H1 (cell line): ENCODE data around the gene TDRD12. TPM values are rescaled to one million over a fixed set of nuclear protein-coding genes. Genes with fewer than 3 reads are reported as not detected.
A peak's percentile ranks its signal among the peaks of the same experiment; 100 is the strongest.

Source experiments
- CTCF ChIA-PET: fragments of 300-600 bp; sonication (Branson Sonifier 250); formaldehyde crosslinking; loops from one replicate; lab custom pipeline; 2021; ENCODE audit not compliant: partially characterized antibody; lab: Charles Lee
- POLR2A ChIA-PET: fragments of 300-600 bp; sonication (Branson Sonifier 250); formaldehyde crosslinking; loops from one replicate; lab custom pipeline; 2021; ENCODE audit warnings: inconsistent platforms; ENCODE audit not compliant: partially characterized antibody; lab: Charles Lee
- DNase-seq, 2 experiments: peaks; one replicate each; pipeline versions ENCODE4 v3.0.0 to v3.0.0-alpha.2; 2010 to 2022; ENCODE audit warnings: low spot score in 2 of 2, low read depth in 1 of 2, mixed read lengths in 1 of 2
- FAIRE-seq: peaks from 2 replicates; lab custom pipeline; 2011; peaks lifted over from hg19 to GRCh38; lab: Jason Lieb, UNC
- H2AFZ ChIP-seq: 2 replicates; pipeline ENCODE4 v1.8.1; 2012; ENCODE audit warnings: low read length, inconsistent platforms
- H2AK5ac ChIP-seq: 2 replicates; pipeline ENCODE4 v1.6.1; 2013; ENCODE audit warnings: low read depth, low read length
- H2BK120ac ChIP-seq: replicated peaks from 2 replicates; pipeline ENCODE3; 2013; ENCODE audit warnings: low read depth, low read length, inconsistent platforms
- H2BK12ac ChIP-seq: 2 replicates; pipeline ENCODE4 v1.6.1; 2013; ENCODE audit warnings: low read depth, low read length
- H2BK15ac ChIP-seq: 2 replicates; pipeline ENCODE4 v1.6.1; 2013; ENCODE audit warnings: low read length
- H2BK20ac ChIP-seq: 2 replicates; pipeline ENCODE4 v1.6.1; 2013; ENCODE audit warnings: low read length
- H2BK5ac ChIP-seq: 2 replicates; pipeline ENCODE4 v1.6.1; 2013; ENCODE audit warnings: low read depth, low read length
- H3K14ac ChIP-seq: 2 replicates; pipeline ENCODE4 v1.6.1; 2013; ENCODE audit warnings: inconsistent platforms; ENCODE audit not compliant: insufficient read length
- H3K18ac ChIP-seq: 2 replicates; pipeline ENCODE4 v1.6.1; 2013; ENCODE audit warnings: low read length; ENCODE audit errors: extremely low read depth
- H3K23ac ChIP-seq: 2 replicates; pipeline ENCODE4 v1.6.1; 2013; ENCODE audit warnings: inconsistent platforms; ENCODE audit not compliant: insufficient read length
- H3K23me2 ChIP-seq: 2 replicates; pipeline ENCODE4 v1.6.1; 2013; ENCODE audit warnings: low read depth, low read length
- H3K27ac ChIP-seq: 2 replicates; pipeline ENCODE4 v1.6.1; 2011; ENCODE audit warnings: low read depth, low read length, inconsistent platforms
- H3K27me3 ChIP-seq, 4 experiments: replicated peaks in 1 of 4; 1 replicate in 1 of 4; 2 replicates in 3 of 4; pipeline versions ENCODE4 v1.6.1 to v1.8.1; 2011 to 2013; ENCODE audit warnings: low read length in 3 of 4, mild to moderate bottlenecking in 3 of 4, inconsistent platforms in 2 of 4, mixed read lengths in 2 of 4, moderate library complexity in 1 of 4; ENCODE audit not compliant: control insufficient read depth in 3 of 4, insufficient read depth in 3 of 4; ENCODE audit errors: extremely low read depth in 1 of 4
- H3K36me3 ChIP-seq, 4 experiments: 2 replicates each; pipeline versions ENCODE4 v1.6.1 to v1.8.1; 2011 to 2013; ENCODE audit warnings: mild to moderate bottlenecking in 4 of 4, low read length in 3 of 4, moderate library complexity in 2 of 4, control low read depth in 1 of 4, inconsistent platforms in 1 of 4; ENCODE audit not compliant: insufficient read depth in 4 of 4, control insufficient read depth in 2 of 4
- H3K4ac ChIP-seq: replicated peaks from 2 replicates; pipeline ENCODE3; 2013; ENCODE audit warnings: low read length, low read depth, mixed read lengths, inconsistent platforms; ENCODE audit not compliant: insufficient read length
- H3K4me1 ChIP-seq, 4 experiments: replicated peaks in 1 of 4; 1 replicate in 1 of 4; 2 replicates in 3 of 4; pipeline versions ENCODE4 v1.6.1 to v1.8.1; 2011 to 2013; ENCODE audit warnings: low read length in 3 of 4, inconsistent platforms in 2 of 4, mixed read lengths in 1 of 4; ENCODE audit not compliant: insufficient read depth in 4 of 4, control insufficient read depth in 3 of 4
- H3K4me2 ChIP-seq, 2 experiments: 2 replicates each; pipeline versions ENCODE4 v1.6.1 to v1.8.1; 2011 to 2013; ENCODE audit warnings: low read depth in 2 of 2, low read length in 2 of 2, control low read depth in 1 of 2, inconsistent platforms in 1 of 2, mild to moderate bottlenecking in 1 of 2; ENCODE audit not compliant: insufficient read depth in 1 of 2
- H3K4me3 ChIP-seq, 4 experiments: fragments of 200-600, 300-600 bp in 1 of 4; sonication (generic), shearing (Covaris generic), sonication (Bioruptor Twin) in 1 of 4; 2 replicates each; pipeline versions ENCODE4 v1.5.1 to v1.8.1; 2011 to 2016; ENCODE audit warnings: low read length in 4 of 4, low read depth in 3 of 4, control low read depth in 2 of 4, inconsistent platforms in 2 of 4, mild to moderate bottlenecking in 2 of 4, mixed read lengths in 1 of 4, moderate library complexity in 1 of 4; ENCODE audit not compliant: insufficient read depth in 2 of 4; ENCODE audit errors: extremely low read depth in 1 of 4
- H3K56ac ChIP-seq: replicated peaks from 2 replicates; pipeline ENCODE3; 2013; ENCODE audit warnings: low read depth, mild to moderate bottlenecking, mixed read lengths, low read length, inconsistent platforms; ENCODE audit not compliant: insufficient read length
- H3K79me1 ChIP-seq: 2 replicates; pipeline ENCODE4 v1.6.1; 2013; ENCODE audit warnings: low read depth, low read length, control low read depth
- H3K79me2 ChIP-seq, 2 experiments: 2 replicates each; pipeline versions ENCODE4 v1.6.1 to v1.8.1; 2012 to 2013; ENCODE audit warnings: low read length in 2 of 2, mild to moderate bottlenecking in 2 of 2, inconsistent platforms in 1 of 2; ENCODE audit not compliant: insufficient read depth in 2 of 2, control insufficient read depth in 1 of 2
- H3K9ac ChIP-seq, 4 experiments: replicated peaks in 1 of 4; 1 replicate in 1 of 4; 2 replicates in 3 of 4; pipeline versions ENCODE4 v1.6.1 to v1.8.1; 2011 to 2013; ENCODE audit warnings: low read depth in 3 of 4, low read length in 3 of 4, control low read depth in 2 of 4, mild to moderate bottlenecking in 2 of 4, moderate library complexity in 2 of 4, inconsistent platforms in 1 of 4; ENCODE audit errors: extremely low read depth in 1 of 4
- H3K9me3 ChIP-seq, 2 experiments: 2 replicates each; pipeline versions ENCODE4 v1.6.1 to v1.8.1; 2012 to 2013; ENCODE audit warnings: mild to moderate bottlenecking in 2 of 2, moderate library complexity in 2 of 2, control low read depth in 1 of 2, inconsistent platforms in 1 of 2, low read depth in 1 of 2, low read length in 1 of 2, mixed read lengths in 1 of 2; ENCODE audit not compliant: insufficient read depth in 2 of 2
- H4K20me1 ChIP-seq, 2 experiments: replicated peaks in 1 of 2; 2 replicates each; pipeline versions ENCODE3 to v1.8.1; 2011 to 2013; ENCODE audit warnings: inconsistent platforms in 2 of 2, low read length in 2 of 2, mild to moderate bottlenecking in 1 of 2; ENCODE audit not compliant: insufficient read depth in 2 of 2, control insufficient read depth in 1 of 2
- H4K5ac ChIP-seq: 2 replicates; pipeline ENCODE4 v1.6.1; 2013; ENCODE audit warnings: low read length, low read depth, mixed read lengths, inconsistent platforms; ENCODE audit not compliant: insufficient read length
- H4K8ac ChIP-seq: 2 replicates; pipeline ENCODE4 v1.8.0; 2013; ENCODE audit warnings: mild to moderate bottlenecking, moderate library complexity, low read length, inconsistent platforms; ENCODE audit not compliant: insufficient read depth; ENCODE audit errors: extremely low read depth
- H4K91ac ChIP-seq: replicated peaks from 2 replicates; pipeline ENCODE3; 2013; ENCODE audit warnings: low read length, mixed read lengths, inconsistent platforms; ENCODE audit not compliant: insufficient read length
- ATF3 ChIP-seq: IDR thresholded peaks from 2 replicates; pipeline ENCODE4 v1.6.1; 2011; ENCODE audit warnings: low read depth, mild to moderate bottlenecking, low read length; ENCODE audit not compliant: insufficient read depth
- CTBP2 ChIP-seq: IDR thresholded peaks from 2 replicates; pipeline ENCODE4 v1.7.0; 2011; ENCODE audit warnings: borderline replicate concordance, mild to moderate bottlenecking, moderate library complexity, mixed read lengths, low read length; ENCODE audit not compliant: insufficient read depth, insufficient read length
- CTCF ChIP-seq, 3 experiments: IDR thresholded peaks; 1 replicate in 2 of 3; 2 replicates in 1 of 3; pipeline versions ENCODE4 v1.5.1 to v1.6.1; 2011; ENCODE audit warnings: low read length in 3 of 3, mild to moderate bottlenecking in 3 of 3, inconsistent platforms in 2 of 3, low read depth in 1 of 3, moderate library complexity in 1 of 3; ENCODE audit not compliant: insufficient read depth in 1 of 3; ENCODE audit errors: control extremely low read depth in 1 of 3
- RAD21 ChIP-seq, 2 experiments: IDR thresholded peaks in 1 of 2; conservative IDR thresholded peaks in 1 of 2; 2 replicates each; pipeline ENCODE4 v1.6.1; 2011; ENCODE audit warnings: low read depth in 2 of 2, low read length in 2 of 2, improper control_type of control experiment in 1 of 2, inconsistent platforms in 1 of 2, mild to moderate bottlenecking in 1 of 2, moderate library complexity in 1 of 2
- SIRT6 ChIP-seq: IDR thresholded peaks from one replicate; pipeline ENCODE4 v1.7.1; 2012; ENCODE audit warnings: low read length, inconsistent platforms
- SP2 ChIP-seq: IDR thresholded peaks from 2 replicates; pipeline ENCODE4 v1.6.1; 2012; ENCODE audit warnings: mild to moderate bottlenecking, low read length, inconsistent platforms
- WGBS, 2 experiments: shearing (Covaris generic) in 1 of 2; methylation state at CpG; one replicate each; pipeline versions ENCODE4 v1.1.6 to v1.1.7; 2013 to 2015; ENCODE audit warnings: low lambda C conversion rate in 2 of 2, mixed read lengths in 2 of 2, inconsistent platforms in 1 of 2, low coverage in 1 of 2, missing lambda C conversion rate in 1 of 2; ENCODE audit not compliant: insufficient replicate concordance in 2 of 2, insufficient coverage in 1 of 2, insufficient read length in 1 of 2; ENCODE audit errors: extremely low coverage in 1 of 2, missing lambda C conversion rate in 1 of 2; 5-methylcytosine and 5-hydroxymethylcytosine counted together
- polyA plus RNA-seq, 7 experiments: library from polyadenylated mRNA; depleted of rRNA in 3 of 7; stranded (reverse) in 5 of 7; unstranded in 2 of 7; fragments of >200 nt in 5 of 7; fragments of 200-250 nt in 2 of 7; gene quantifications; 1 replicate in 5 of 7; 2 replicates in 1 of 7; 4 replicates in 1 of 7; pipeline versions ENCODE4 v1.2.1 to v1.2.3, GENCODE V29; 2011 to 2013; ENCODE audit warnings: missing spikeins in 2 of 7, mixed read lengths in 2 of 7
- total RNA-seq: library from RNA; stranded (reverse); fragmentation: NEBNext Ultra II Directional; extraction: Animal tissue kit (Norgen Biotek cat#: 25700); gene quantifications from 2 replicates; pipeline ENCODE4 v1.2.1, GENCODE V29; 2021

The TDRD12 gene
- total and polyA plus RNA-seq, 2 of the 8 experiments (the other 6 are each of a cell fraction or from before 2014, with no cell fraction given) = 0.39 to 0.88 TPM

- peak in 1 of 2 experiments; percentile 46 for DNase-seq
Observed at GRCh38 chr19:32870981-32871451, 151.4 kb downstream of the TDRD12 start.

More at GRCh38 chr19:32870981-32871451, 151.4 kb downstream of the TDRD12 start:
- Histone ChIP-seq H2AK5ac (no peak overlapping the region), H3K56ac (no peak overlapping the region), H2BK120ac (no peak overlapping the region), H3K9me3 (no peaks in the 10 kb centered on the region), H2BK15ac (no peak overlapping the region), H4K20me1 (no peaks in the 10 kb centered on the region), H3K36me3 (no peaks in the 10 kb centered on the region), H3K79me1 (no peaks in the 10 kb centered on the region), H3K79me2 (no peaks in the 10 kb centered on the region), H3K18ac (no peak overlapping the region), H2BK12ac (no peak overlapping the region), H3K14ac (no peak overlapping the region), H3K4me1 (peaks cover 0 to 8% (median 3%) of the 10 kb centered on the region in 4 experiments; a peak in 6 of 7 replicates), H3K23me2 (no peaks in the 10 kb centered on the region), H3K27me3 (no peaks in the 10 kb centered on the region), H3K4me2 (no peak overlapping the region), H3K4me3 (no peak overlapping the region), H3K4ac (no peak overlapping the region), H3K23ac (no peak overlapping the region), H4K5ac (no peak overlapping the region), H4K91ac (no peak overlapping the region), H2AFZ (no peak overlapping the region), H2BK20ac (no peak overlapping the region), H3K27ac (no peak overlapping the region), H4K8ac (no peak overlapping the region), H2BK5ac (no peak overlapping the region), H3K9ac (no peak overlapping the region)
- ChIA-PET CTCF (no interaction called here), POLR2A (interaction anchor here (0.6 kb wide), 1 partner anchor 178 kb away, joined by 3 read pairs; no protein-coding TSS in a partner anchor)
- TF ChIP-seq CTBP2 (no peak), ATF3 (no peak), RAD21 (IDR thresholded peaks at IDR 0.05 in 1 of 2, conservative IDR thresholded peaks at IDR 0.05 in 1 of 2; ENCODE audit: low read depth in 2 of 2, low read length in 2 of 2) (peak; percentile 17 to 42; a peak in 3 of 4 replicates), CTCF (IDR thresholded peaks at IDR 0.05; ENCODE audit: control extremely low read depth in 1 of 3, insufficient read depth in 1 of 3, low read depth in 1 of 3, low read length in 3 of 3) (peak in 2 of 3 experiments; percentile 3 to 11; a peak in 2 of 4 replicates), SIRT6 (no peak), SP2 (no peak)
- WGBS, 2 experiments = 92% methylated on average over 12 of the region's 12 CpGs; no CpG with 5 or more reads in 1 of the 2 experiments
- no peak for FAIRE-seq
